Measurements from ENCODE around the gene MTF2.
"Not testable (repeated sequence)": the region's sequence is repeated elsewhere in the genome, so short reads cannot be mapped to it uniquely, and the experiment has no call there.

MTF2 gene

DNA sequence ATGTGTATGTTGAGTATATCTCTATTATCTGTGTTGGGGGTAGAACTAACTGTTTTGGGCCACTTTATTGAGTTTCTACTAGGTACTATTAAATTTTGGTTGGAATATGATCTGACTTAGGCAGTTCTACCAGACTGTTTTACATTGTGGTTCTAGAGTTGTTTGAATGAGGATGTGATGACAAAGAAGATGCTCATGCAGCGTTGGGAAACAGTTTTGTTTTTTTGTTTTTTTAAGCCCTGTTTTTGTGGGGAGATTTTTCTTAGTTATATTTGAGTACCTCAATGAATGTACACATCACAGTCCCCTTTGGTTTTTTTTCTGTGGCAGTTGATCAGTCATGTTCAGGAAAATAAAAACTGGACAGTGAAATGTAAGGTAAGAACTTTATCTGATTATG is 61.0 kb downstream of the MTF2 start:
- no peak for DNase-seq

DNA sequence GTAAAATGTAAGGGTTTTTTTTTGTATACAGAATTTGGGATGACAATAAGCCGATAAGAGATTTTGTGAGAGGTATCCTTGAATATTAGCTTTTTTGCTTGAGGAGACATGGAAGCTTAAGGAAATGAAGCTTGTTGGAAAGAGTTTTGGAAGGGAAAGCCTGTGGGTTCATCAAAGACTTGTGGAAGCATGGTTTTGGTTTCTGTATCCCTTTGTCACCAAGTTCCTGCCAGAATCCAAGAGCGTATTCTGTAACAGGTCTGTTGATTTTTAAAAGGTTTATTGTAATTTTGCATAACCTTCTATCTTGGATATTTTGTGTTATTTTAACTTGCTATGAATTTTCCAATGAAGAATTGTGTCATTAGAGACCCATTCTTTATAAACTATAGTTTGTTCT is 63.1 kb downstream of the MTF2 start:
- no peak for DNase-seq

DNA sequence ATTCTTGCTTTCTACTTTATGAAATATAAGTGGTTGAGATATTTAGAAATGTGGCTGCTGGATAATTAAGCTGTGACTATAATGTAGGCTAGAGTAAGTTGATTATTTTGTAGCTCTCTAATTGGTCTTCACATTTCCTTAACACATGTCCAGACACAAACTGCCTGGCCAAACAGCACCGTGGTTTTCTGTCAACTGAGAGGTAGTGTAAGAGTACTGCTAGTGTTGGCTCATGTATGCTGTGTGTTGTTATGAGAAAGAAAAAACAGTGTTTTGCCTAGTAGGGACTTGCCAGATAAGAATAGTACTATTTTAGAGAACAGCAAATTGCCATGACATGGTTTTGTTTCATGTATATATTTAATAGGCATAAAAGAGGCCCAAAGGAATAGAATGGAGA is 64.1 kb downstream of the MTF2 start:
- no peak for DNase-seq

DNA sequence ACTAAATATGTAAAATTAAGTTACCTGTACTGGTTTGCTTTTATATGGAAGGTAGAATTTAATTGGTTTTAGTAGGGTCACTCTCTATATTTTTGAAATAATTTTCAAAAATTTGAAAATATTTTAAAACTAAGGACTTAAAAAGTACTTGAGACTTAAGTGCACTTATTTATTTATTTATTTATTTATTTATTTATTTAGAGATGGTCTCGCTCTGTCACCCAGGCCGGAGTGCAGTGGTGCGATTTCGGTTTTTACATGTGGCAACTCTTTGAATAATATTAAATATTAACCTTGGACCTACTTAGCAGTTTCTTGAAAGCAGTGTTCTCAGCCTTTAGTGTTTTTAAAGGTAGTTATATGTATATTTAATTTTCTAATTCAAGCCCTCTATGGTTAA is 64.7 kb downstream of the MTF2 start:
- DNase-seq = no peak

DNA sequence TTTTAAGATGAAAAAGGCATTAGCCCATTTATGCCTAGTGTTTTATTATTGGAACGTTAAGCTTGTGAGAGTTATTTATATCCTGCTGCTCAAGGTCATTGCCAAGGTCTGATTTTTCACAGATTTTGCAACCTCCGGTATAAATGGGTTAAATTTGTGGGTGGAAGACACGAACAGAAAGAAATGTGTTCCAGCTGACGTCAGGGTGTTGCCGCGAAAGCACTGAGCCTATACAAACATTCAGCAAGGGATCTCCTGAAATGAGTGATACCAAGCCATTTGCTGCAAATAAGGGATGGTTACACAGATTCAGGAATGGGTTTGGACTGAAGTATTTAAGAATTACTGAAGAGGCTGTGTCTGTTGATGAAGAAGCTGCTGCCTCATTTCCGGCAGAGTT is 68.9 kb downstream of the MTF2 start:
- DNase-seq = no peak

DNA sequence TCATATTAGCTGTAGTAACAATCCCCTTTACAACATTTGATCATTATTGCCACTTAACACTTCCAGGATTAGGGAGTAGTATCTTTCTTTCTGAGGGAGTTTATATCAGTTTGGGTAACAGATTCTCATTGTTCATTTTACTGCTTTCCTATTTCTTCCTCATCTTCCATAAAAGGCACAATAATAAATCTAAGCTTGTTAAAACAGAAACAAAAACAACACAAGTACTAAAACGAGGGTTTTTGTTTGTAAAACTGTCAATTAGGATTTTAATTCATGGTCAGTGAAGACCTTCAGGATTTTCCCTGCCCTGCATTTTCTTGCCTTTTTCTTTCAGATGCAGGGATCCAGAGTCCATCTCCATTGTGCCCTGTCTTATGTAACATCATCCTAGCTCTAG is 71.6 kb downstream of the MTF2 start:
- no peak for DNase-seq

DNA sequence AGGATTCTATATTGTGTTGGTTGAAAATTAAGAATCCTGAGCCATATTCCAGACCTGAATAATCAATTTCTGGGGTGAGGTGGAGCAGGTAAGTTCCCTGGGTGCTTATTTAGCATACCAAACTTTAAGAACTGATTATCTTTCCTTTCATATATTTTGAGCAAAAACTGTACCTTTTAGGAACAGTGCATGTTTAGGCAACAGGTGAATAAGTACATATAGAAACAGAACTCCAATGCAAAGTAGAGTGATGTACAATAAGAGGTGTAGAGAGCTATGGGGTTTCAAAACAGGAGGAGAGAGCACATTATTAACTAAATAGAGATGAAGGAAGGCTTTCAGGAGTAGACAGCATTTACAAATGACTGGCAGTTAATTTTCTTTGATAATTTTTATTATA is 72.4 kb downstream of the MTF2 start:
- DNase-seq = no peak

DNA sequence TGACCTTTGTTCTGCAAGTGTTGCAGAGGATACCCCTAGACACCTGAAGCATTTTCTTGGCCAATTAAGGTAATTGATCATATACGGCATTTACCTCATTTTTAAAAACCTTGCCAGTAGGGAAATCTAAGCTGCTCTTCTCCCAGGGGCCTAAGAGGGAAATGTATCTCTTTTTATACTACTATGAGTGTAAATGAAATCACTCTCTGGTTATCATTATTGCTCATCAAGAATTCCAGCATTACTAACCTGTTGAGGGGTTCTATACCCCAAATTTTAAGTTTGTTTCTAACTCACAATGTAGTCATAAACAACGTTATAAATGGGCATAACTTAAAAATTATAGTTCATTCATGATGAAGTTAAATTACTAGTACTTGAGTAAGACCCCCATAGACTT is 73.8 kb downstream of the MTF2 start:
- no peak for DNase-seq

DNA sequence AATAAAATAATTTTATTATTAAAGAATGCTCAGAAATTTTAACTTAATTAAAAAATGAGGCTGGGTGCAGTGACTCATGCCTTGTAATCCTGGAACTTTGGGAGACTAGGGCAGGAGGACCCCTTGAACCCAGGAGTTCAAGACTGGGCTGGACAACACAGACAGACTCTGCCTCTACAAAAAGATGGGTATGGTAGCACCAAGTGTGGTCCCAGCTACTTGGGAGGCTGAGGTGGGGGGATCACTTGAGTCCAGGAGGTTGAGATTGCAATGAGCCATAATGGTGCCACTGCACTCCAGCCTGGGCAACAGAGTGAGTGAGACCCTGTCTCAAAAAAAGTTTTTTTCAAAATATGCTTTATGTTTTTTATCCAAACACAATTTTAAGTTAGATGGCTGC is 75.8 kb downstream of the MTF2 start:
- DNase-seq = no peak

DNA sequence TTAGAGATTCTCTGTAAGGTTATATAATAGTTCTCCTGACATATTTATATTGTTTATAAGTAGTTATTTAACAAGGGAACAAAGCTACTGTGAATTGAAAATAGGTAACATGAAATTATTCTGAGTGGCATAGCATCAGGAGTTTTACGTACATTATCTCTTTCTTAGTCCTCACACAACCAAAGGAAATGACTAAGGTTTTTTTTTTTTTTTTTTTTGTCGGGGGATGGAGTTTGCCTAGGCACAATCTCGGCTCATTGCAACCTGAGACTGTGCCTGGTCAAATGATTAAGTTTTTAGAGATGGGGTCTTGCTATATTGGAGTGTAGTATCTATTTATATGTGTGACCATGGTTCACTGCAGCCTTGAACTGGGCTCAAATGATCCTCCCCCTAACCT is 76.3 kb downstream of the MTF2 start:
- no peak for DNase-seq

DNA sequence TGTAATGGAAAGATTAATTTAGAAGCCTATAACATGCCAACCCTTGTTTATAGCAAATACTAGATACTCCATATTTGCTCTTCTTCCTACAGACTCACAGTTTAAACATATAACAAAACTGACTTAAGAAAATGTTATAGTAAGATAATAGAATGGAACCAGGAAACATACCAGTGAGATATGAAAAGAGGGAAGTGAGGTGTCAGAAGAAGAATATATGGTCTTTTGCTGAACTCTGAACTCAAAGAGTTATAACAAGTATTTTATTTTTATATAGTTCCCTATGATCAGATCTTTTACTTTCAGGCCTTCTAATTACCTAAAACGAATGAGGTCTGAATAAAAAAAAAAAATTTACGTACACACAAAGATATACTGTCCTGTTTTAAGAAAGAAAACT is 80.3 kb downstream of the MTF2 start:
- DNase-seq = no peak

DNA sequence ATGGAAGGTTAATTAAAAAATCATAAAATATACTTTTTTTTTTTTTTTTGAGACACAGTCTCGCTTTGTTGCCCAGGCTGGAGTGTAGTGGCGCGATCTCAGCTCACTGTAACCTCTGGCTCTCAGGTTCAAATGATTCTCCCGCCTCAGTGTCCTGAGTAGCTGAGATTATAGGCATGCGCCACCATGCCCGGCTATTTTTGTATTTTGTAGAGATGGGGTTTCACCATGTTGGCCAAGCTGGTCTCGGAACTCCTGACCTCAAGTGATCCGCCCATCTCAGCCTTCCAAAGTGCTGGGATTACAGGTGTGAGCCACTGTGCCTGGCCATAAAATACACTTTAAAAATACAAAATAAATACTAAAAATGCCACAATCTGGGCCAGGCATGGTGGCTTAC is 84.2 kb downstream of the MTF2 start:
- DNase-seq = not testable (repeated sequence)

DNA sequence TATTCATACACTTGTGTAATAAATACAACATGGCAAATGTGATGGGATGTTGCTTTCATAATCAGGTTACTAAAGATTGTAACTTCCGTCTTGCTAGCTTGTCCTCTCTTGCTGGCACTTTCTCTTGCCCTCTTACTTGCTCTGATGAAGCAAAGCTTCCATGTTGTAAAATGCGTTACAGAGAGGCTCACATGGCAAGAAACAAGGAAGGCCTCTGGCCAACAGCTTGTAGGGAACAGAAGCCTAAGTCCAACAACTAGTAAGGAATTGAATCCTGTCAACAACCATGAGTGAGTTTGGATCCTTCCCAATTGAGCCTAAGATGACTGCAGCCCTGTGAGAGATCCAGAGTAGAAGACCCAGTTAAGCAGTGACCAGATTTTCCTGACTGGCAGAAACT is 85.7 kb downstream of the MTF2 start:
- no peak for DNase-seq

DNA sequence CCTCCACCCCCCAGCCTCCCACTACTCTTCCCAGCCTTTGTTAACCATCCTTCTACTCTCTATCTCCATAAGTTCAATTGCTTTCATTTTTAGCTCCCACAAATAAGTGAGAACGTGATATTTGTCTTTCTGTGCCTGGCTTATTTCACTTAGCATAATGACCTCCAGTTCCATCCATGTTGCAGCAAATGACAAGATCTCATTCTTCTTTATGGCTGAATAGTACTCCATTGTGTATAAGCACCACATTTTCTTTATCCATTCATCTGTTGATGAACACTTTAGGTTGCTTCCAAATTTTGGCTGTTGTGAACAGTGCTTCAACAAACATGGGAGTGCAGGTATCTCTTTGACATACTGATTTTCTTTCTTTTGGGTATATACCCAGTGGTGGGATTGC is 86.8 kb downstream of the MTF2 start:
- DNase-seq = not testable (repeated sequence)

DNA sequence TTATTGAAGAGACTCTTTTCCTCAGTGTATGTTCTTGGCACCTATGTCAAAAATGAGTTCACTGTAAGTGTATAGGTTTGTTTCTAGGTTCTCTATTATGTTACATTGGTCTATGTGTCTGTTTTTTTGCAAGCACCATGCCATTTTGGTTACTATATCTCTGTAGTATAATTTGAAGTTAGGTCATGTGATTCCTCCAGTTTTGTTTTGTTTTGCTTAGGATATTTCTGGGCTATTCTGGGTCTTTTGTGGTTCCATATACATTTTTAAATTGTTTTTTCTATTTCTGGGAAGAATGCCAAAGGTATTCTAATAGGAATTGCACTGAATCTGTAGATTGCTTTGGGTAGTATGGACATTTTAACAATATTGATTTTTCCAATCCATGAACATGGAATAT is 87.9 kb downstream of the MTF2 start:
- DNase-seq = no peak

DNA sequence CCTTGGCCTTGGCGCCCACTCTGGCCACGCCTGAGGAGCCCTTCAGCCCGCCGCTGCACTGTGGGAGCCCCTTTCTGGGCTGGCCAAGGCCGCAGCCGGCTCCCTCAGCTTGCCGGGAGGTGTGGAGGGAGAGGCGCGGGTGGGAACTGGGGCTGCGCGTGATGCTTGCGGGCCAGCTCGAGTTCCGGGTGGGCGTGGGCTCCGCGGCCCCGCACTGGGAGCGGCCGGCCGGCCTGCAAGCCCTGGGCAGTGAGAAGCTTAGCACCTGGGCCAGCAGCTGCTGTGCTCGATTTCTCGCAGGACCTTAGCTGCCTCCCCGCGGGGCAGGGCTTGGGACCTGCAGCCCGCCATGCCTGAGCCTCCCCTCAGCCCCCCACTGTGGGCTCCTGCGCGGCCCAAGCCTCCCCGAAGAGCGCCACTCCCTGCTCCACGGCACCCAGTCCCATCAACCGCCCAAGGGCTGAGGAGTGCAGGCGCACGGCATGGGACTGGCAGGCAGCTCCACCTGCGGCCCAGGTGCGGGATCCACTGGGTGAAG is 91.1 kb downstream of the MTF2 start:
- not testable (repeated sequence) for DNase-seq

DNA sequence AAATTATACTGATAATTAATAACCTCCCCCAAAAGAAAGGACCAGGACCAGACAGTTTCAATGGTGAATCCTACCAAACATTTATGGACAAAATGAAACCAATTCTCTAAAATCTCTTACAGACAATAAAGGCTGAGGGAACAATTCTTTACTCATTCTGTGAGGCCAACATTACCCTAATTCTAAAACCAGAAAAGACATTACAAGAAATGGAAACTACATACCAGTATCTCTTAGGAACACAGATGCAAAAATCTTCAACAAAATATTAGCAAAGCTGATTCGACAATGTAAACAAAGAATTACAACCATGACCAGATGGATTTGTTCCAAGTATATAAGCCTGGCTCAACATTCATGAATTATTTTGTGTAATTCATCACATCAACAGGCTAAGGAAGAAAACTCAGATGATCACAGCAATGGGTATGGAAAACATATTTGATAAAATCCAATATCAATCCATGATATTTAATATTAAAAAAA is 92.5 kb downstream of the MTF2 start:
- DNase-seq = no peak

DNA sequence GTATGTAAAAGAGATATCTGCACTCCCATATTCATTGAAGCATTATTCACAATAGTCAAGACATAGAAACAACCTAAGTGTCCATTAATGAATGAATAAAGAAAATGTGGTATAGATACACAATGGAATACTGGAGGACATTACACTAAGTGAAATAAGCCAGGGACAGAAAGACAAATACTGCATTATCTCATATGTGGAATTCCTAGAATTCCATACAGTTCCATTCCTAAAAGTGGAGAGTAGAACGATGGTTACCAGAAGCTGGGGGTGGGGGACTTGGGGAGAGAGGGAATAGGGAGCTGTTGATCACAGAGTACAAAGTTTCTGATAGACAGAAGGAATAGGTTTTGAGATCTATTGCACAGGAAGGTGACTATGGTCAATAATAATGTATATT is 93.7 kb downstream of the MTF2 start:
- no peak for DNase-seq

DNA sequence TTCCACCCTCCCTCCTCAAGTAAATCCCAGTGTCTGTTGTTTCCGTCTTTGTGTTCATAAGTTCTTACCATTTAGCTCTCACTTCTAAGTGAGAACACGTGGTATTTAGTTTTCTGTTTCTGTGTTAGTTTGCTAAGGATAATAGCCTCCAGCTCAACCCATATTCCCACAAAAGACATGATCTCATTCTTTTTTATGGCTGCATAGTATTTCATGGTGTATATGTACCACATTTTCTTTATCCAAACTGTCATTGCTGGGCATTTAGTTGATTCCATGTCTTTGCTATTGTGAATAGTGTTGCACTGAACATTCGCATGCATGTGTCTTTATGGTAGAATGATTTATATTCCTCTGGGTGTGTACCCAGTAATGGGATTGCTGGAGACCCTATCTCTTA is 95.6 kb downstream of the MTF2 start:
- DNase-seq = not testable (repeated sequence)

DNA sequence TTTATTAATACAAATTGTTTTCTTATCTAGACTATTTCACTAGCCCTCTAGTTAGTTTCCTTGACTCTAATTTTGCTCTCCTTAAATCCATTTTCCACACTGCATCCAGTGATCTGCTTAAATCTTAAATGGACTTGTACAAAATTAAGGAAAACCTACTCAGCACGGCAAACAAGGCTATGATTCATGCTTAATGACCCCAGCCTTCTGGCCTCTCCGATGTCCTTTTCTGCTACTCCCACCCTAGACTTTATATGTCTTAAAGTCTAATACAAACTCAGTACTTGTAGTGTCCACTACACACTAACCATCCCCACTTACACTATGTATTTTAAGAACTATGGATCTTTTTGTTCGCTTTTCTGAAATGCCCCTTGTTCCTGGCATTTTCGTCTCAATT is 98.9 kb downstream of the MTF2 start:
- no peak for DNase-seq

DNA sequence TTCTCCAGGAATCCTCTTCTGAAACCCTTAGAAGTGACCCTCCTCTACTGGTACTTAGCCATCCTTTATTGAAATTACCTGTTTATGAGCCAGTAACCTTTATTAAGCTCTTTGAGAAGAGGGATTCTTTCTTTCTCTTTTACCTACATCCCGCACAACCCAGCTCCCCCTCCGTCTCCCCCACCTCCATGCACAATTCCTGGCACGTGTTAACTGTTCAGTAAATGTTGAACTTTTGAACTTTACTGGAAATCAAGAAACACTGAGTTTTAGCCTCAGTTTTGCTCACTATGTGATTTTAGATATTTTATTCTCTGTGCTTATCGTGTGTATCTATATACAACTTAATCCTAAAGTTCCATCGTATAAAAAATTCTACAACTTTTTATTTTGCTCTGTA is 99.3 kb downstream of the MTF2 start:
- DNase-seq = no peak

DNA sequence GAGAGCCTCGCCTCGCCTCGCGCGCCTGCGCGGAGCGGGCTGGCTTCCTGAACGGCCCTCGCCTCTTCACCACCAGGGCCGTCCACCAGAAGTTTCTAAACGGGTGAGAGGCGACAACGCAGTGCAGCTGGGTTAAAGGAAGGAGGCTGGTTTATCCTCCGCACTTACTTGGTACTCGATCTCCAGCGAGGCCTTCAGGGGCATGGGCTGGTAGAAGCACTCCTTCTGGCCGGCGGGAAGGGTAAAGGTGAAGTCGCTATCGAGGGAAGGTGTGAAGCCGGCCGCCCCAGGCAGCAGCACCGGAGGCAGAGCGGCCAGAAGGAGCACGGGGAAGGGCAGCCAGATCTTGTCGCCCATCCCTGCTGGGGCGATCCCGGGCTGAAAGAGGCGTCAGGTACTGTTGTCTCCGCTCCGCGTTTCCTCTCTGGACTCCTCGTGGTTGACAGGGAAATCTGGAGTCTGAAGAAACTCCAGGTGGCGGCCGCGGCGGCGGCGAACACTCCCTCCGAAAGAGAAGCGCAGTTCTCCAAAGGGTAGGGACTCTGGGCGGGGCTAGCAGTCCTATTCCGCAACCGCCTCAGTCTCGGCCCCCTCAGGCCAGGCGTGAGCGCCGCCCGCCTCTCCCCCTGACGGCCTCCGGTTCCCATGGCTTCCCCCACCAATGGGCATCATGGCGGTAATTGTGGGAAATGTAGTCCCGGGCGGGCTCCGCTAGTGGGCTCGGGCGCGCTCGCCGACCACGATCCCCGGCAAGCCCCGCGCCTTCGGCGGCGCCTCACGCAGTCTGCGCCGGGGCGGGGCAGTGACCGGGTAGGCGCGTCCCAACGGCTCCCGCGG is 101.0 kb downstream of the MTF2 start, which contains the start of gene TMED5:
Gene TMED5, minus strand, starts transcription at position 528 of the 837 bp plus-strand sequence. Its CDS starts 171 bp downstream, at position 357.
- peak; percentile 71 to 98 (median 96) for DNase-seq

Data from anterior cingulate cortex (tissue), 58 donors.